A549 (cell line): Measurements from ENCODE around the gene CHAF1A. TPM values are rescaled to one million over a fixed set of nuclear protein-coding genes. Genes with fewer than 3 reads are reported as not detected.

Experiments used
- ATAC-seq, 2 experiments: fragments of 200-7000 bp in 1 of 2; fragments of >200 bp in 1 of 2; cut with Nextera tagmentation in 1 of 2; cut with Tn5 transposase in 1 of 2; 3 replicates each; pipeline versions ENCODE4 v1.8.0 to v1.9.1; 2018 to 2020; ENCODE audit warnings: mild to moderate bottlenecking in 1 of 2, moderate library complexity in 1 of 2
- CTCF ChIA-PET: fragments of 300-600 bp; sonication (Branson Sonifier 250); formaldehyde crosslinking; extraction: SDS; loops from one replicate; lab custom pipeline; 2021; ENCODE audit warnings: antibody characterized with exemption, inconsistent platforms; lab: Yijun Ruan, JAX
- POLR2A ChIA-PET: fragments of 350-600 bp; formaldehyde crosslinking; extraction: SDS; loops from one replicate; lab custom pipeline; 2021; ENCODE audit warnings: antibody characterized with exemption, inconsistent platforms; lab: Yijun Ruan, JAX
- DNase-seq, 2 experiments: peaks; one replicate each; pipeline versions ENCODE4 v3.0.0 to v3.0.0-alpha.2; 2011 to 2016; ENCODE audit warnings: low read depth in 1 of 2, low spot score in 1 of 2
- FAIRE-seq: peaks from 2 replicates; lab custom pipeline; 2011; peaks lifted over from hg19 to GRCh38; lab: Jason Lieb, UNC
- H3K27ac ChIP-seq, 2 experiments: fragments of >200 bp; sonication (Bioruptor Twin); formaldehyde crosslinking; 3 replicates each; pipeline ENCODE4 v1.5.1; 2016 to 2017
- H3K4me1 ChIP-seq: fragments of >200 bp; sonication (Bioruptor Twin); formaldehyde crosslinking; 3 replicates; pipeline ENCODE4 v1.6.1; 2016
- H3K4me2 ChIP-seq: fragments of >200 bp; sonication (Bioruptor Twin); formaldehyde crosslinking; 3 replicates; pipeline ENCODE4 v1.6.1; 2016
- H3K4me3 ChIP-seq: fragments of >200 bp; sonication (Bioruptor Twin); formaldehyde crosslinking; 3 replicates; pipeline ENCODE4 v1.5.1; 2016
- H3K9me3 ChIP-seq: fragments of >200 bp; sonication (Bioruptor Twin); formaldehyde crosslinking; 3 replicates; pipeline ENCODE4 v1.6.1; 2016
- BHLHE40 ChIP-seq: IDR thresholded peaks from 2 replicates; pipeline ENCODE4 v1.6.1; 2012; ENCODE audit warnings: low read depth, low read length, inconsistent platforms
- CBX2 ChIP-seq: fragments of 200-600 bp; sonication (generic); IDR thresholded peaks from 2 replicates; pipeline ENCODE4 v1.6.1; 2016; ENCODE audit warnings: low read depth, mild to moderate bottlenecking, borderline replicate concordance
- CEBPB ChIP-seq, 2 experiments: fragments of >200 bp in 1 of 2; sonication (Bioruptor Twin) in 1 of 2; formaldehyde crosslinking in 1 of 2; IDR thresholded peaks; 2 replicates each; pipeline ENCODE4 v1.6.1; 2012 to 2016
- CHD4 ChIP-seq: fragments of 200-600 bp; sonication (generic); IDR thresholded peaks from 2 replicates; pipeline ENCODE4 v1.6.1; 2016; ENCODE audit warnings: antibody characterized with exemption, mild to moderate bottlenecking, borderline replicate concordance
- EHMT2 ChIP-seq: fragments of 200-600 bp; sonication (generic); IDR thresholded peaks from 2 replicates; pipeline ENCODE4 v1.6.1; 2016; ENCODE audit warnings: antibody characterized with exemption, low read depth, mild to moderate bottlenecking, moderate library complexity
- ELK1 ChIP-seq: fragments of 150-350 bp; IDR thresholded peaks from 2 replicates; pipeline ENCODE4 v1.6.1; 2014; ENCODE audit warnings: low read depth, mild to moderate bottlenecking, low read length
- FOXS1 ChIP-seq: fragments of 250-450 bp; sonication (Bioruptor Pico); IDR thresholded peaks from 2 replicates; pipeline ENCODE4 v1.5.0; 2020; ENCODE audit warnings: mild to moderate bottlenecking, moderate library complexity
- GATA3 ChIP-seq: IDR thresholded peaks from 2 replicates; pipeline ENCODE4 v1.6.1; 2012; ENCODE audit warnings: borderline replicate concordance
- HDAC2 ChIP-seq: fragments of 200-600 bp; sonication (generic); IDR thresholded peaks from 2 replicates; pipeline ENCODE4 v1.6.1; 2016
- HES2 ChIP-seq: fragments of >200 bp; sonication (Bioruptor Twin); formaldehyde crosslinking; IDR thresholded peaks from 2 replicates; pipeline ENCODE4 v1.6.1; 2016
- HOXA7 ChIP-seq: fragments of 250-450 bp; sonication (Bioruptor Pico); IDR thresholded peaks from 2 replicates; pipeline ENCODE4 v1.5.0; 2020; ENCODE audit warnings: mild to moderate bottlenecking, moderate library complexity
- JUNB ChIP-seq: fragments of >200 bp; sonication (Bioruptor Twin); formaldehyde crosslinking; IDR thresholded peaks from 2 replicates; pipeline ENCODE4 v1.6.1; 2016
- KDM1A ChIP-seq: fragments of 200-600 bp; sonication (generic); IDR thresholded peaks from 2 replicates; pipeline ENCODE4 v1.6.1; 2016; ENCODE audit warnings: low read depth, mild to moderate bottlenecking
- MAX ChIP-seq: IDR thresholded peaks from 2 replicates; pipeline ENCODE4 v1.6.1; 2012
- NFE2L2 ChIP-seq: fragments of 150-350 bp; conservative IDR thresholded peaks from 2 replicates; pipeline ENCODE4 v1.6.1; 2014; ENCODE audit warnings: low read length
- NPAS2 ChIP-seq: fragments of 250-450 bp; sonication (Bioruptor Pico); IDR thresholded peaks from 2 replicates; pipeline ENCODE4 v1.8.0; 2022; ENCODE audit warnings: mild to moderate bottlenecking, moderate library complexity, borderline replicate concordance
- PHF8 ChIP-seq: fragments of 200-600 bp; sonication (generic); IDR thresholded peaks from 2 replicates; pipeline ENCODE4 v1.6.1; 2016; ENCODE audit warnings: low read depth, mild to moderate bottlenecking, antibody characterized with exemption, moderate library complexity, borderline replicate concordance
- POLR2A ChIP-seq: IDR thresholded peaks from 2 replicates; pipeline ENCODE4 v1.6.1; 2012; ENCODE audit warnings: mild to moderate bottlenecking, low read length
- RCOR1 ChIP-seq: fragments of 150-350 bp; IDR thresholded peaks from 2 replicates; pipeline ENCODE4 v1.6.1; 2014; ENCODE audit warnings: antibody characterized with exemption, low read length, low read depth
- REST ChIP-seq: fragments of 200-600 bp; sonication (generic); IDR thresholded peaks from 2 replicates; pipeline ENCODE4 v1.6.1; 2016; ENCODE audit warnings: antibody characterized with exemption, mild to moderate bottlenecking, moderate library complexity
- RFX5 ChIP-seq: fragments of 450-650 bp; IDR thresholded peaks from 2 replicates; pipeline ENCODE4 v1.7.1; 2014; ENCODE audit warnings: antibody characterized with exemption, mild to moderate bottlenecking, moderate library complexity
- SMC3 ChIP-seq: fragments of >200 bp; sonication (Bioruptor Twin); formaldehyde crosslinking; IDR thresholded peaks from 3 replicates; pipeline ENCODE4 v1.6.1; 2018; ENCODE audit warnings: inconsistent platforms
- SREBF2 ChIP-seq: fragments of 450-650 bp; IDR thresholded peaks from 2 replicates; pipeline ENCODE4 v1.6.1; 2014; ENCODE audit warnings: mild to moderate bottlenecking, moderate library complexity
- TFCP2L1 ChIP-seq: fragments of 250-450 bp; sonication (Bioruptor Pico); IDR thresholded peaks from 2 replicates; pipeline ENCODE4 v1.5.0; 2021; ENCODE audit warnings: mild to moderate bottlenecking
- USF2 ChIP-seq: fragments of 450-650 bp; IDR thresholded peaks from 2 replicates; pipeline ENCODE4 v1.6.1; 2014; ENCODE audit warnings: antibody characterized with exemption
- ZSCAN20 ChIP-seq: fragments of 250-450 bp; sonication (Bioruptor Pico); IDR thresholded peaks from 2 replicates; pipeline ENCODE4 v1.8.0; 2022; ENCODE audit warnings: mild to moderate bottlenecking, moderate library complexity
- WGBS: methylation state at CpG from one replicate; pipeline ENCODE4 v1.1.6; 2017; ENCODE audit errors: missing lambda C conversion rate; 5-methylcytosine and 5-hydroxymethylcytosine counted together
- polyA plus RNA-seq, 4 experiments: library from polyadenylated mRNA; depleted of rRNA in 3 of 4; stranded (reverse); fragments of >200 nt; fragmentation: RNase III in 1 of 4; extraction: RNeasy Plus Mini Kit Qiagen cat#74134 plus additional on column Dnase treatment in 1 of 4; gene quantifications; 2 replicates in 3 of 4; 3 replicates in 1 of 4; pipeline ENCODE4 v1.2.3, GENCODE V29; 2011 to 2017

Gene CHAF1A
- polyA plus RNA-seq, 2 of the 4 experiments (the other 2 are of a cell fraction), result 15.6 to 28.0 TPM

- TF ChIP-seq REST, result no peak
- 0 out of 2 replicates have a peak, but pooled peaks have one; percentile 21 for TF ChIP-seq BHLHE40
- TF ChIP-seq JUNB, result no peak
- TF ChIP-seq, all 56 proteins: peak for 5
Observed at GRCh38 chr19:4471403-4472173, 69.1 kb downstream of the CHAF1A start (continued).

GRCh38 chr19:4472174-4472974 is 69.9 kb downstream of the CHAF1A start, which contains the start of gene HDGFL2:
Gene HDGFL2 (plus strand): TSS chr19:4472297. CDS start chr19:4472351, 54 bp downstream.
- peak in 1 of 2 experiments; percentile 9; a peak in 2 of 6 replicates for ATAC-seq
- DNase-seq, result no peak
- CTCF ChIA-PET, result interaction anchor here (1.0 to 1.7 kb wide), 2 partner anchors 53 to 164 kb away, joined by 3 to 6 read pairs; no protein-coding TSS in a partner anchor
- TF ChIP-seq HOXA7 (CRISPR knock-in tag) (no peak), KDM1A (no peak), CHD4 (no peak), MAX (no peak), RFX5 (no peak), BHLHE40 (no peak), SREBF2 (no peak)
- TF ChIP-seq, all 56 proteins: peak for 0
- POLR2A ChIA-PET, result no interaction called here
- no peaks in the 10 kb centered on the region for H3K9me3 ChIP-seq
- 0% methylated on average over 7 of the region's 71 CpGs for WGBS
- H3K4me3 ChIP-seq, result peak within 1 kb of the TSS; percentile 98
- H3K4me2 ChIP-seq, result peak within 1 kb of the TSS; percentile 95
- peak within 1 kb of the TSS; percentile 82 to 99 for H3K27ac ChIP-seq
- no peak for FAIRE-seq
- peaks cover 15% of the 10 kb centered on the region for H3K4me1 ChIP-seq

- POLR2A ChIA-PET, result no interaction called here
Observed at GRCh38 chr19:4473011-4473762, 70.7 kb downstream of the CHAF1A start.

More at GRCh38 chr19:4473011-4473762, 70.7 kb downstream of the CHAF1A start:
- FAIRE-seq (no peak), DNase-seq (no peak), ATAC-seq (no peak)
- Histone ChIP-seq H3K4me1 (peaks cover 15% of the 10 kb centered on the region), H3K27ac (peak overlapping the region; percentile 82 to 99), H3K9me3 (no peaks in the 10 kb centered on the region), H3K4me3 (peak overlapping the region; percentile 98), H3K4me2 (peak overlapping the region; percentile 95)
- TF ChIP-seq HES2 (no peak), TFCP2L1 (no peak), FOXS1 (no peak), RCOR1 (no peak), CEBPB (IDR thresholded peaks at IDR 0.05) (no peak), ZSCAN20 (no peak), CBX2 (no peak), ELK1 (no peak), MAX (no peak), NFE2L2 (no peak), GATA3 (no peak), POLR2A (no peak), PHF8 (no peak), SMC3 (no peak), USF2 (no peak), EHMT2 (no peak), NPAS2 (CRISPR knock-in tag) (no peak), HDAC2 (no peak)
- CTCF ChIA-PET, result interaction anchor here (0.6 to 1.9 kb wide), 3 partner anchors 9 to 73 kb away, joined by 4 to 6 read pairs (median 6); partner anchors contain the start of gene SH3GL1
- 59% methylated on average over 6 of the region's 25 CpGs for WGBS
